GM08714 (cell line): ENCODE measurements around the gene COL4A6.

Experiments used
- H3K4me3 ChIP-seq: fragments of 200-500 bp; sonication (Bioruptor generic); 2 replicates; pipeline ENCODE4 v1.5.1; 2014; ENCODE audit warnings: mild to moderate bottlenecking, low read length, inconsistent platforms
- ZNF274 ChIP-seq: IDR thresholded peaks from 2 replicates; pipeline ENCODE4 v1.6.1; 2012; ENCODE audit warnings: mild to moderate bottlenecking, low read depth, low read length

Gene COL4A6

GRCh38 chrX:108160309-108160708, 277.9 kb downstream of the COL4A6 start:
- TF ChIP-seq ZNF274: no peak
- no peak overlapping the region for H3K4me3 ChIP-seq

- TF ChIP-seq ZNF274: no peak
These were observed 279.1 kb downstream of the COL4A6 start for GRCh38 chrX:108159028-108159670.

GRCh38 chrX:108157628-108158027, 280.6 kb downstream of the COL4A6 start:
- no peak overlapping the region for H3K4me3 ChIP-seq
- no peak for TF ChIP-seq ZNF274

More at GRCh38 chrX:108159028-108159670, 279.1 kb downstream of the COL4A6 start:
- H3K4me3 ChIP-seq: no peak overlapping the region

- H3K4me3 ChIP-seq: no peak overlapping the region
- TF ChIP-seq ZNF274: no peak
These were observed 281.2 kb downstream of the COL4A6 start for GRCh38 chrX:108156934-108157466.

- TF ChIP-seq ZNF274: no peak
These were observed 282.1 kb downstream of the COL4A6 start for GRCh38 chrX:108156082-108156481.

GRCh38 chrX:108148524-108148923, 289.7 kb downstream of the COL4A6 start:
- H3K4me3 ChIP-seq: no peak overlapping the region

More at GRCh38 chrX:108156082-108156481, 282.1 kb downstream of the COL4A6 start:
- H3K4me3 ChIP-seq: no peak overlapping the region

GRCh38 chrX:108138814-108139702, 299.2 kb downstream of the COL4A6 start:
- H3K4me3 ChIP-seq: no peak overlapping the region
- TF ChIP-seq ZNF274: no peak

More at GRCh38 chrX:108148524-108148923, 289.7 kb downstream of the COL4A6 start:
- no peak for TF ChIP-seq ZNF274

- no peak overlapping the region for H3K4me3 ChIP-seq
- TF ChIP-seq ZNF274: no peak
These were observed 303.5 kb downstream of the COL4A6 start for GRCh38 chrX:108134724-108135123.

- TF ChIP-seq ZNF274: no peak
- no peak overlapping the region for H3K4me3 ChIP-seq
These were observed 305.3 kb downstream of the COL4A6 start for GRCh38 chrX:108132876-108133275.

GRCh38 chrX:108132034-108132433, 306.2 kb downstream of the COL4A6 start:
- no peak for TF ChIP-seq ZNF274

GRCh38 chrX:108131471-108131870, 306.8 kb downstream of the COL4A6 start:
- no peak overlapping the region for H3K4me3 ChIP-seq
- no peak for TF ChIP-seq ZNF274

More at GRCh38 chrX:108132034-108132433, 306.2 kb downstream of the COL4A6 start:
- H3K4me3 ChIP-seq: no peak overlapping the region

- H3K4me3 ChIP-seq: no peak overlapping the region
- TF ChIP-seq ZNF274: no peak
These were observed 307.3 kb downstream of the COL4A6 start for GRCh38 chrX:108130889-108131288.

GRCh38 chrX:108127152-108127551, 311.1 kb downstream of the COL4A6 start:
- no peak overlapping the region for H3K4me3 ChIP-seq
- no peak for TF ChIP-seq ZNF274

GRCh38 chrX:108126661-108127060, 311.6 kb downstream of the COL4A6 start:
- no peak for TF ChIP-seq ZNF274
- no peak overlapping the region for H3K4me3 ChIP-seq
